Neural progenitor cell (in vitro differentiated cells): Measurements from ENCODE around the gene GRHL1.

ENCODE experiments used
- CTCF ChIP-seq: fragments of 200-600 bp; sonication (generic); IDR thresholded peaks from 2 replicates; pipeline ENCODE4 v1.5.1; 2017; ENCODE audit warnings: antibody characterized with exemption, mild to moderate bottlenecking
- EZH2phosphoT487 ChIP-seq: fragments of 200-600 bp; sonication (generic); IDR thresholded peaks from 2 replicates; pipeline ENCODE4 v1.6.1; 2017; ENCODE audit warnings: antibody characterized with exemption

GRCh38 chr2:10035053-10035422 lies 83.5 kb downstream of the GRHL1 start:
- TF ChIP-seq CTCF (no peak), EZH2phosphoT487 (no peak)
